ENCODE data around the gene REX1BD. TPM values are rescaled to one million over a fixed set of nuclear protein-coding genes. Genes with fewer than 3 reads are reported as not detected.

Gene REX1BD
- total and polyA plus RNA-seq, 3 experiments from 2014 or later = 107 to 169 (median 110) TPM

DNA sequence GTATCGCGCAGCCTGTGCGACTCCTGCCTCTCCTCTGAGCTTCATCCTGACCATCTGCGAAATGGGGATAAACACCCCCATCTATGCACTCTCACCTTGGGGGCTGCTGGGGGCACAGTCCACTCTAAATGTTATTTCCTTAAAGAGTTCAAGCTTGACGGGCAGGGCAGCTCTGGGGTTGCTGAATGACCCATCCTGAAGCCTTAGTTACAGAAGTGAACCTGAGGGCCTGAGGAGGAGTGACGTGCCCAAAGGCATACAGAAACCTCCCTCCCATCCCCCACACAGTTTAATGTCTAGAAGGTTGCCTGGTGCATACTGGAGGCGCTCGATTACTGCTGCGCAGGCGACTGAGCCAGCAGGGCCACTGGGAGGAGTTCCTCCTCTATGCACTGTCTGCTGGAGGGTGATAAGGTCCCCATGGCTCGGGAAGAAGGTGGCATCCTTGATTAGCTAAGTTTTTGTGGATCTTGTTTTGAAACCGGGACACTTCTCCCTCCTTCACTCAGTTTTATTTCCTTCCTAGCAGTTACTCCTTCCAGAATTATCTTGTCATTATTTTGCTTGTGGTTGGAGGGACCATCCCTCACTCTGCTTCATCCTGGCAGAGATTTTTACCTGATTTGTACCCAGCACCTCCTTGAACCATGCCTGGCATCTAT, 44.7 kb upstream of the REX1BD start:
- Histone ChIP-seq H3K36me3 (ENCODE audit: insufficient read depth, low read length) (no peaks in the 10 kb centered on the region), H3K4me3 (ENCODE audit: low read length) (peak overlapping the region; percentile 42), H3K27ac (ENCODE audit: low read depth, low read length) (peak overlapping the region; percentile 55), H3K27me3 (ENCODE audit: insufficient read depth, low read length, poor library complexity, severe bottlenecking) (no peaks in the 10 kb centered on the region), H3K4me1 (ENCODE audit: insufficient read depth, low read length) (peaks cover 17% of the 10 kb centered on the region), H3K9me3 (ENCODE audit: low read length) (no peaks in the 10 kb centered on the region)
- Mint-ChIP-seq H3K4me3 (peak overlapping the region; percentile 86 to 97 (median 93)), H3K27ac (peak overlapping the region; percentile 80 to 99 (median 96)), H3K9me3 (no peaks in the 10 kb centered on the region), H3K4me1 (peaks cover 17 to 30% (median 19%) of the 10 kb centered on the region in 3 donors), H3K27me3 (no peaks in the 10 kb centered on the region), H3K36me3 (peaks cover 0 to 38% (median 0%) of the 10 kb centered on the region in 3 donors)
- peak; percentile 52 to 86 (median 59) for DNase-seq
- POLR2A ChIA-PET = interaction anchor here (0.5 to 1.7 kb wide), 6 partner anchors 12 to 50 kb away, joined by 3 to 16 read pairs (median 4); partner anchors contain the start of genes KXD1 and REX1BD
- CTCF ChIA-PET = interaction anchor here (1.0 to 1.6 kb wide), 7 partner anchors 14 to 45 kb away, joined by 3 to 10 read pairs (median 6); partner anchors contain the start of genes KXD1, REX1BD and UBA52

DNA sequence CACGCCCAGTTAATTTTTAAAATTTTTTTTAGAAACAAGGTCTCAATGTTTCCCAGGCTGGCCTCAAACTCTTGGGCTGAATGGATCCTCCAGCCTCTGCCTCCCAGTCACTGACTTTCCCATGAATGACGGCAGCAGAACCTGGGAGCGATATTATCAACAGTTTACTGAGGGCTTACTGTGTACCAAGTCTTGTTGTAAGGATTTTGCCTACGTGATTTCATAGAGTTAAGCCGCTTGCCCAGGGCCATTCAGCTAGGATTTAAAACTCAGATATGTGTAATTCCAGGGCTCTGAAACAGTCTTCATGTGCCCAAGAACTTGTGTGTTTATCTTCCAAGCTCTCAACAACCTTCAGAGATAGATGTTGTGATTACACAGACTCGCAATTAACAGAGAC, 37.0 kb upstream of the REX1BD start:
- Histone ChIP-seq H3K36me3 (ENCODE audit: insufficient read depth, low read length) (no peaks in the 10 kb centered on the region), H3K9me3 (ENCODE audit: low read length) (no peaks in the 10 kb centered on the region), H3K27ac (ENCODE audit: low read depth, low read length) (no peak overlapping the region), H3K4me3 (ENCODE audit: low read length) (no peak overlapping the region), H3K4me1 (ENCODE audit: insufficient read depth, low read length) (no peaks in the 10 kb centered on the region), H3K27me3 (ENCODE audit: insufficient read depth, low read length, poor library complexity, severe bottlenecking) (no peaks in the 10 kb centered on the region)
- Mint-ChIP-seq H3K4me3 (no peak overlapping the region), H3K9me3 (no peaks in the 10 kb centered on the region), H3K4me1 (no peaks in the 10 kb centered on the region), H3K27ac (no peak overlapping the region), H3K27me3 (no peaks in the 10 kb centered on the region), H3K36me3 (no peaks in the 10 kb centered on the region)
- no peak for DNase-seq
- ChIA-PET POLR2A (no interaction called here), CTCF (interaction anchor here (0.7 to 1.5 kb wide), 3 partner anchors 12 to 273 kb away, joined by 3 read pairs; no protein-coding TSS in a partner anchor)

DNA sequence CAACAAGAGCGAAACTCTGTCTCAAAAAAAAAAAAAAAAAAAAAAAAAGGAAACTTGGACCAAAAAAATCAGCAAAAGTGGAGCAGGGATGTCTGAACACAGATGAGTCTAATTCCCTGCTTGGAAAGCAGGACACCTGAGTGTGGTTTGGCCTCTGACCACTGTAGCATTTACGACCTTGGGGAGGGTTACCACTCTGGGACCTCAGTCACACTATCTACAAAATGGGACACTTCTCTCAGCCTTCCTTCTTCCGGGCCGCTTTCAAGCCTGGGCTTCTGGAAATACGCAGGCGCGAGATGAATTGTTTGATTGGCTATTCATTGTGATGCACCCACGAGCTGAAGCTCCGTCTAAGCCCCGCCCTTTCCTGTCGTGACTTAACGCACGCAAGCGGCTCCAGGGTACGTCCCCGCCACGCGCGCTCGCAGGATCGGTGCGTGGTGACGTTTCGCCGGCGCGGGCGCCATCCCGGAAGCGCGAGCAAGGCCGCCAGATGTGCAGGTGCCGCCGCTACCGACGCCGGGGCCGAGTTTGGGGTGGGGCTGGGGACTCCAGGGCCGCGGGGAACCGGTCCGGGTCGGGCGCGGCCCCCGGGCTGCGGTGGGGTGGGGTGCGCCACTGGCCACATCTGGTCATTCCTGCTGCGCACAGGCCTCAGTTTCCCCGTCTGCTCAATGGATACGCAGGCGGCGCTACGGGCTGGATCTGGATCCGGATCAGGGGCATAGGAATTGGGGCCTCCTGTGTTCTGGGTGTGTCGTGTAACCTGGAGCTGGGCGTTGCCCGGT, 31.0 kb upstream of the REX1BD start, which contains the start of gene KXD1:
Gene KXD1, plus strand, starts transcription at position 460 of the 791 bp plus-strand sequence. CDS start 4,187 bp downstream, outside the sequence.
- Histone ChIP-seq H3K9me3 (ENCODE audit: low read length) (no peaks in the 10 kb centered on the region), H3K4me3 (ENCODE audit: low read length) (peak within 1 kb of the TSS; percentile 98), H3K36me3 (ENCODE audit: insufficient read depth, low read length) (peaks cover 1% of the 10 kb centered on the region), H3K4me1 (ENCODE audit: insufficient read depth, low read length) (peaks cover 23% of the 10 kb centered on the region), H3K27me3 (ENCODE audit: insufficient read depth, low read length, poor library complexity, severe bottlenecking) (no peaks in the 10 kb centered on the region), H3K27ac (ENCODE audit: low read depth, low read length) (peak within 1 kb of the TSS; percentile 96)
- Mint-ChIP-seq H3K27ac (peak within 1 kb of the TSS; percentile 93 to 99 (median 98)), H3K4me1 (peaks cover 18 to 34% (median 29%) of the 10 kb centered on the region in 3 donors), H3K27me3 (no peaks in the 10 kb centered on the region), H3K9me3 (no peaks in the 10 kb centered on the region), H3K36me3 (peaks cover 0 to 21% (median 0%) of the 10 kb centered on the region in 3 donors), H3K4me3 (peak within 1 kb of the TSS; percentile 90 to 94 (median 92))
- peak; percentile 96 to 99 (median 98) for DNase-seq
- POLR2A ChIA-PET = interaction anchor here (0.5 to 3.9 kb wide), 19 partner anchors 9 to 807 kb away, joined by 3 to 43 read pairs (median 6); partner anchors contain the start of genes COPE, DDX49, ELL and FKBP8
- CTCF ChIA-PET = interaction anchor here (0.9 to 2.4 kb wide), 9 partner anchors 12 to 104 kb away, joined by 3 to 9 read pairs (median 4); partner anchors contain the start of genes FKBP8 and REX1BD

DNA sequence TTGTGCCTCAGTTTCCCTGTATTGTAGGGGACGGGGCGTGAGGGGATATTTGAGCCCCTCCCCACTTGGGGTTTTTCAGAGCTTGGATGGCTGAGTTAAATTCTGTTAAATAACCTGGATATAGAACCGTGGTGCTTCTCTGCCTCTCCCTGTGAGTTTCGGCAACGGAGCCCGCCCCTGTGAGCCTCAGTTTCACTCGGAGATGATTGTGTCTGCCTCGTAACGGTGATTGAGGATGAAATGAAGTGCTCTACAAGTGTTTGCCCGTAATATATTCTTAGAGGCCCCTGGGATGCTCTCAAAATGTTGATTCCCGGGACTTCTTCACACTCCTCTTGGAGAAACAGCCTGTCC, 30.4 kb upstream of the REX1BD start:
- H3K27ac ChIP-seq (ENCODE audit: low read depth, low read length) = peak overlapping the region; percentile 96
- H3K4me1 Mint-ChIP-seq = peaks cover 18 to 34% (median 29%) of the 10 kb centered on the region in 3 donors
- peaks cover 23% of the 10 kb centered on the region for H3K4me1 ChIP-seq (ENCODE audit: insufficient read depth, low read length)
- H3K36me3 Mint-ChIP-seq = peaks cover 0 to 27% (median 0%) of the 10 kb centered on the region in 3 donors
- H3K9me3 ChIP-seq (ENCODE audit: low read length) = no peaks in the 10 kb centered on the region
- H3K27me3 ChIP-seq (ENCODE audit: insufficient read depth, low read length, poor library complexity, severe bottlenecking) = no peaks in the 10 kb centered on the region
- peak overlapping the region; percentile 98 for H3K4me3 ChIP-seq (ENCODE audit: low read length)
- ChIA-PET POLR2A (interaction anchor here (0.5 to 3.9 kb wide), 16 partner anchors 10 to 807 kb away, joined by 3 to 43 read pairs (median 6); partner anchors contain the start of genes COPE, DDX49, ELL and FKBP8), CTCF (interaction anchor here (0.6 to 2.4 kb wide), 9 partner anchors 12 to 143 kb away, joined by 3 to 9 read pairs (median 4); partner anchors contain the start of genes ELL, FKBP8 and REX1BD)
- H3K27ac Mint-ChIP-seq = peak overlapping the region; percentile 93 to 99 (median 98)
- no peaks in the 10 kb centered on the region for H3K27me3 Mint-ChIP-seq
- peaks cover 4% of the 10 kb centered on the region for H3K36me3 ChIP-seq (ENCODE audit: insufficient read depth, low read length)
- DNase-seq = no peak
- peak overlapping the region; percentile 90 to 94 (median 92) for H3K4me3 Mint-ChIP-seq
- H3K9me3 Mint-ChIP-seq = no peaks in the 10 kb centered on the region

DNA sequence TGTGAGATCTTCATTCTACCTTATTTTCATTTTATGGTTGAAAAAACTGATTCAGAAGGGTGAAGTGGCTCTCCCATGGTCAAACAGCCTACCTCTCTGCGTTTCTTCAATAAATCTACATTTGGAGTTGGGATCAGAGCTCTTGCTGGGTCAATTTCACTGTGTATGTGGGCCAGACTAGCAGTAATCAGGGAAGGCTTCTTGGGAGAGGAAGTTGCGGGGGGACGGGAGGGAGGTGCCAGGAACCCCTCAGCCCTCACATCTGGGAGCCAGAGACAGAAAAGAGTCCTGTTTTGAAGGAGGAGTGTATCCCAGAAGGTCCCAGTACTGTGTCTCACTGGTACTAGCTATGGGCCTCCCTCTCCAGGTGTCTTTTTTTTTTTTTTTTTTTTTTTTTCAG, 30.0 kb upstream of the REX1BD start:
- Histone ChIP-seq H3K27me3 (ENCODE audit: insufficient read depth, low read length, poor library complexity, severe bottlenecking) (no peaks in the 10 kb centered on the region), H3K9me3 (ENCODE audit: low read length) (no peaks in the 10 kb centered on the region), H3K36me3 (ENCODE audit: insufficient read depth, low read length) (peaks cover 4% of the 10 kb centered on the region), H3K4me3 (ENCODE audit: low read length) (peak overlapping the region; percentile 98), H3K4me1 (ENCODE audit: insufficient read depth, low read length) (peaks cover 23% of the 10 kb centered on the region), H3K27ac (ENCODE audit: low read depth, low read length) (peak overlapping the region; percentile 96)
- CTCF ChIA-PET = interaction anchor here (0.6 to 2.4 kb wide), 7 partner anchors 14 to 143 kb away, joined by 3 to 9 read pairs (median 4); partner anchors contain the start of genes ELL, FKBP8 and REX1BD
- Mint-ChIP-seq H3K27ac (peak overlapping the region; percentile 93 to 99 (median 98)), H3K27me3 (no peaks in the 10 kb centered on the region), H3K4me1 (peaks cover 18 to 34% (median 29%) of the 10 kb centered on the region in 3 donors), H3K4me3 (peak overlapping the region; percentile 90 to 94 (median 92)), H3K36me3 (peaks cover 0 to 31% (median 0%) of the 10 kb centered on the region in 3 donors), H3K9me3 (no peaks in the 10 kb centered on the region)
- DNase-seq = no peak
- POLR2A ChIA-PET = interaction anchor here (0.5 to 3.9 kb wide), 9 partner anchors 13 to 521 kb away, joined by 3 to 43 read pairs (median 8); partner anchors contain the start of genes COPE, DDX49, FKBP8 and JUND

DNA sequence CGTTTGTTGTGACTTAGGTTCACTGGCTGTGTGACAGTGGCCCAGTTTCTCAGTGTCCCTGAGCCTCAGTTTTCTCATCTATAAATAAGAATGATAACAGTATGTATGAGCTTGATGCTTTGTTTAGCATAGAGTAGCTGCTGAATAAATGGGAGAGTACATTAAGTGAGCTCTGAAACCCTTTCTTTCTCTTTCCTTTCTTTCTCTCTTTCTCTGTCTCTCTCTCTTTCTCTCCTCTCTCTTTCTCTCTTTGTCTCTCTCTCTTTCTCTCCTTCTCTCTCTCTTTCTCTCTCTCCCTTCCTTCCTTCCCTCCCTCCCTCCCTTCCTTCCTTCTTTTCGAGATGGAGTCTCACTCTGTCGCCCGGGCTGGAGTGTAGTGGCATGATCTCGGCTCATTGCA, 28.9 kb upstream of the REX1BD start:
- Mint-ChIP-seq H3K36me3 (peaks cover 0 to 41% (median 2%) of the 10 kb centered on the region in 3 donors), H3K27ac (peak overlapping the region in 7 of 8 donors; percentile 88 to 98 (median 98)), H3K4me3 (peak overlapping the region in 6 of 7 donors; percentile 48 to 93 (median 90)), H3K27me3 (no peaks in the 10 kb centered on the region), H3K4me1 (peaks cover 18 to 34% (median 29%) of the 10 kb centered on the region in 3 donors), H3K9me3 (no peaks in the 10 kb centered on the region)
- ChIA-PET CTCF (interaction anchor here (1.3 to 1.8 kb wide), 2 partner anchors 38 to 86 kb away, joined by 3 to 4 read pairs; partner anchors contain the start of gene ELL), POLR2A (interaction anchor here (2.5 kb wide), 1 partner anchor 29 kb away, joined by 16 read pairs; the partner anchor contains the start of gene REX1BD)
- no peaks in the 10 kb centered on the region for H3K27me3 ChIP-seq (ENCODE audit: insufficient read depth, low read length, poor library complexity, severe bottlenecking)
- H3K4me3 ChIP-seq (ENCODE audit: low read length) = no peak overlapping the region
- peaks cover 10% of the 10 kb centered on the region for H3K36me3 ChIP-seq (ENCODE audit: insufficient read depth, low read length)
- DNase-seq = no peak
- no peaks in the 10 kb centered on the region for H3K9me3 ChIP-seq (ENCODE audit: low read length)
- H3K27ac ChIP-seq (ENCODE audit: low read depth, low read length) = no peak overlapping the region
- H3K4me1 ChIP-seq (ENCODE audit: insufficient read depth, low read length) = peaks cover 23% of the 10 kb centered on the region

DNA sequence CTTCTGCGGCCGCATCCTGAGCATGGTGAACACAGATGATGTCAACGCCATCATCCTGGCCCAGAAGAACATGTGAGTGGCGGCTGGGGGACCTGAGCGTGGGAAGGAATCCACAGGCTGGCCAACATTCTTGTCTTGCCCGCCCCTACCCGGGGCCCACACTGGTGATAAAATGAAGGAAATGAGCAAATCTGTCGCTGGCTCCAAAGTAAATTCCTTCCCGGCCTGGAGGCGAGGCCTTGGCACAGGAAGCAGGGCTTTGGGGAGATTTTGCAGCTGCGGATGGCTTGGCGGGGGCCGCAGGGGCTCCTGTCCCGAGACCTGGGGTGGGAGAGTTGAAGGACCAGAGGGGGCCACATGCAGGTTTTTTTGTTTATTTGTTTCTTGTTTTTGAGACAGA, 26.5 kb upstream of the REX1BD start:
- no peak for DNase-seq
- ChIA-PET POLR2A (no interaction called here), CTCF (no interaction called here)
- Histone ChIP-seq H3K36me3 (ENCODE audit: insufficient read depth, low read length) (peaks cover 29% of the 10 kb centered on the region), H3K27ac (ENCODE audit: low read depth, low read length) (no peak overlapping the region), H3K4me3 (ENCODE audit: low read length) (no peak overlapping the region), H3K4me1 (ENCODE audit: insufficient read depth, low read length) (peaks cover 21% of the 10 kb centered on the region), H3K9me3 (ENCODE audit: low read length) (no peaks in the 10 kb centered on the region), H3K27me3 (ENCODE audit: insufficient read depth, low read length, poor library complexity, severe bottlenecking) (no peaks in the 10 kb centered on the region)
- no peaks in the 10 kb centered on the region for H3K27me3 Mint-ChIP-seq
- H3K36me3 Mint-ChIP-seq = peaks cover 0 to 61% (median 4%) of the 10 kb centered on the region in 3 donors
- H3K4me3 Mint-ChIP-seq = no peak overlapping the region
- H3K9me3 Mint-ChIP-seq = no peaks in the 10 kb centered on the region
- H3K27ac Mint-ChIP-seq = no peak overlapping the region
- peaks cover 18 to 33% (median 29%) of the 10 kb centered on the region in 3 donors for H3K4me1 Mint-ChIP-seq

All from CD8-positive, alpha-beta memory T cell (primary cell).